T-helper 1 cell treated with Interleukin-12 subunit alpha and Interleukin-12 subunit beta and Interleukin-4 antibody, amounts not matched to agents 30 μg/mL and 1 μg/mL, for 36 hours (primary cell): ENCODE data around the gene SRF.

Experiments used
- H3K27ac Mint-ChIP-seq: one replicate; pipeline ENCODE4 v1.8.0; 2021; ENCODE audit warnings: mild to moderate bottlenecking, mixed read lengths
- H3K27me3 Mint-ChIP-seq: one replicate; pipeline ENCODE4 v1.8.0; 2021; ENCODE audit warnings: low read depth, mixed read lengths
- H3K36me3 Mint-ChIP-seq: one replicate; pipeline ENCODE4 v1.8.0; 2021; ENCODE audit warnings: low read depth, mixed read lengths
- H3K4me1 Mint-ChIP-seq: one replicate; pipeline ENCODE4 v1.8.0; 2021; ENCODE audit warnings: low read depth, mixed read lengths
- H3K4me3 Mint-ChIP-seq: one replicate; pipeline ENCODE4 v1.8.0; 2021; ENCODE audit warnings: mild to moderate bottlenecking, moderate library complexity, mixed read lengths
- H3K9me3 Mint-ChIP-seq: one replicate; pipeline ENCODE4 v1.8.0; 2021; ENCODE audit warnings: mixed read lengths

The SRF gene

DNA sequence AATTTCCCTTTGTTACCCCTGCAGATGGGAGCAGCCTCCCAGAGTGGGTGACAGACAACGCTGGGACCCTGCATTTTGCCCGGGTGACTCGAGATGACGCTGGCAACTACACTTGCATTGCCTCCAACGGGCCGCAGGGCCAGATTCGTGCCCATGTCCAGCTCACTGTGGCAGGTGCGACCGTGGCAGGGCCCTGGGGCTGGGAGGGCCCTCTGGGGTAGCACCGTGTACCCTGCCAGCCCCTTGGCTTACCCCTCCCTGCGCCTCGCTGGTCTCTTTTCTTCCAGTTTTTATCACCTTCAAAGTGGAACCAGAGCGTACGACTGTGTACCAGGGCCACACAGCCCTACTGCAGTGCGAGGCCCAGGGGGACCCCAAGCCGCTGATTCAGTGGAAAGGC lies 29.4 kb upstream of the SRF start:
- Mint-ChIP-seq H3K4me1 (peaks cover 8% of the 10 kb centered on the region), H3K9me3 (no peaks in the 10 kb centered on the region), H3K27me3 (peaks cover 6% of the 10 kb centered on the region), H3K4me3 (no peak overlapping the region), H3K36me3 (no peaks in the 10 kb centered on the region), H3K27ac (no peak overlapping the region)

DNA sequence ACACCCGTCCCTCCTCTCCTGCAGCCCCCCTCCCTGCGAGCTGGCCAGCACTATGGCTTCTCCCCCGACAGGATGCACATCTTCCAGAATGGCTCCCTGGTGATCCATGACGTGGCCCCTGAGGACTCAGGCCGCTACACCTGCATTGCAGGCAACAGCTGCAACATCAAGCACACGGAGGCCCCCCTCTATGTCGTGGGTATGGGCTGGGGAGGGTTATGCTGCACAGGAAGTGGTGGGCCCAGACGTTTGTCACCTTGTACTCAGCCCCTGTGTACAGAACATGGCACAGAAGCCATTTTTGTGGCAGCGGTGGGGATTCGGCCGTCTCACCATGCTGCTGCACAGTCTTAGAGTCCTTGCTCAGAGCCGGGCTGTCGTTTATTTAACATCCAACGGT lies 29.0 kb upstream of the SRF start:
- Mint-ChIP-seq H3K36me3 (no peaks in the 10 kb centered on the region), H3K4me1 (peaks cover 8% of the 10 kb centered on the region), H3K4me3 (no peak overlapping the region), H3K27me3 (peaks cover 6% of the 10 kb centered on the region), H3K9me3 (no peaks in the 10 kb centered on the region), H3K27ac (no peak overlapping the region)

DNA sequence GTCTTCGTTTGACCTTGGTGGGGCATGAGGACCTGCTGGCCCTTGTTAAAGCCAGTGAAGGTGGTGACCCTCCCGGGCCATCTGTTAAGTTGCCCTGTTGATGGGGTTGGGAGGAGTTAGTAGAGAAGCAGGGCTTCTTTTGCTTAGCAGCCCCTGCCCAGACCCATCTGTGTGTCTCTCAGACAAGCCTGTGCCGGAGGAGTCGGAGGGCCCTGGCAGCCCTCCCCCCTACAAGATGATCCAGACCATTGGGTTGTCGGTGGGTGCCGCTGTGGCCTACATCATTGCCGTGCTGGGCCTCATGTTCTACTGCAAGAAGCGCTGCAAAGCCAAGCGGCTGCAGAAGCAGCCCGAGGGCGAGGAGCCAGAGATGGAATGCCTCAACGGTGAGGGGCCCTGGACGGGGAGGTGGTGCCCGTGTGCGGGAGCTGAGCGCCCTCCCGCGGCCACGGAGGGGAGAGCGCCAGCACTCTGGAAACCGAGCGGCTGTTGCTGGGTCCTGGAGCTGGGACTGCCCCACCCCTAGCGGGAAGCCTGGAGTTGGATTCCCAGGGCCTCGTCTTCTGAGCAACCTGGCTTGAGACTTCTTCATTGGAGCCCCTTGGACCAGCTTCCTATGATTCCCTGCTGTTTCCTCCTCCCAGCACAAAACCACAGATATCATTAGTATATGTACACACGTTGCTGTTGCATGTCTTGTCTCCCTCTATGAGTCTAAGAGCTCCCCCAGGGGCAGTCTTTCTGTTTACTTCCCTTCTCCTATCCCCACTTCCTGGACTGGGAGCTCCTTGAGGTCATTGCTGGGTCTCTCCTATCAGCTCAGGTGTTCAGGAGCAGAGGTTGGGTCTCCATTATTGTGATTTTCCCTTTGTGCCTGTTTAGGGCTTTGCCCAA lies 27.6 kb upstream of the SRF start:
- Mint-ChIP-seq H3K27me3 (peaks cover 6% of the 10 kb centered on the region), H3K9me3 (no peaks in the 10 kb centered on the region), H3K36me3 (no peaks in the 10 kb centered on the region), H3K27ac (no peak overlapping the region), H3K4me1 (peaks cover 11% of the 10 kb centered on the region), H3K4me3 (peak overlapping the region; percentile 29)

- H3K27ac Mint-ChIP-seq = no peak overlapping the region
- no peak overlapping the region for H3K4me3 Mint-ChIP-seq
- no peaks in the 10 kb centered on the region for H3K36me3 Mint-ChIP-seq
- H3K4me1 Mint-ChIP-seq = peaks cover 11% of the 10 kb centered on the region
- H3K27me3 Mint-ChIP-seq = peaks cover 6% of the 10 kb centered on the region
- H3K9me3 Mint-ChIP-seq = no peaks in the 10 kb centered on the region
Observed at GRCh38 chr6:43144879-43145278, 26.2 kb upstream of the SRF start.

- Mint-ChIP-seq H3K4me1 (peaks cover 11% of the 10 kb centered on the region), H3K27ac (no peak overlapping the region), H3K36me3 (no peaks in the 10 kb centered on the region), H3K4me3 (no peak overlapping the region), H3K27me3 (peaks cover 6% of the 10 kb centered on the region), H3K9me3 (no peaks in the 10 kb centered on the region)
Observed at GRCh38 chr6:43146261-43146660, 24.8 kb upstream of the SRF start.

DNA sequence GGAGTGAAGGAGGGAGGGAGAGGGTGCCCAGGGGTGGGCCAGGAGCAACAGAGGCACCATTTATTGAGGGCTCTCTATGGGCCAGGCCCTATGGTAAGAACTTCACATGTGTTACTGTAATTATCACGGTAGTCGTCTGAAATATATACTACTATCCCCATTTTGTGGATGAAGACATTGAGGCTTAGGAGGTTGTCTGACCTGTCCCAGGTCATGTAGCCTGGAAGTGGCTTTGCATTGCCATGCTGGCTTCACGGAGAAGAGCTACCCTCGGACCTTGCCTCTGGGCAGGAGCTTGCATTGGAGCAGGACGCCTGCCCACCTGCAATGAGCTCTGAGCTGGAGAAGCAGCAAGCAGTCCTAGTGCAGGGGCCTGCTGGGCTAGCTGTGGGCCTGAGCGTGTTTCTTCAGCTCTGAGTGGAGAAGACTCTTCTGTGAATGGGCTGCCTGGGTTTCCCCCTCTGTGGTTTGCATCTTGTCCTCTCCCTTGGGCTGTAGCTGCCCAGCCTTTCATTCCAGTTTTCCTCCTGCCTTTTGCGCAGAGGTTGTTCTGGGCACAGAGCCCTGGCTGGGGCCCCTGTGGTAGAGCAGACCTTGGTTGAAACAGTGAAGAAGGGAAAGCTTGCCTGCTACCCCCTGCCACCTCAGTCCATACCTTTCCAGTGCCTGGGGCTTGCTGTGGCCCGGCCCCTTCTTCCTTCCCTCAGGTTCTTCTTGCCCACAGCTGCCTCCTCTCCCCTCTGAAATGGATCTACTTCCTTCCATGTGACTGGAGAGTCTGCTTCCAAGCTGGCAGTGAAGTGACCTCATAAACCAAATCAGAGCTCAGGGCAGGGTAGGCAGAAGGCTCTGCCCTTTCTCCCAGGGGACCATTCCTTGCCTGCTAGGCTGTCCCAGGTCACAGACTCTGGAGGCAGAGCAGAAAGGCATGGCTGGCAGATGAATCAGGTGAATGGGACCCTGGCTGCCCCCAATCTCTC lies 24.1 kb upstream of the SRF start:
- H3K27me3 Mint-ChIP-seq = peaks cover 6% of the 10 kb centered on the region
- H3K9me3 Mint-ChIP-seq = no peaks in the 10 kb centered on the region
- no peaks in the 10 kb centered on the region for H3K36me3 Mint-ChIP-seq
- peaks cover 11% of the 10 kb centered on the region for H3K4me1 Mint-ChIP-seq
- H3K27ac Mint-ChIP-seq = no peak overlapping the region
- no peak overlapping the region for H3K4me3 Mint-ChIP-seq

DNA sequence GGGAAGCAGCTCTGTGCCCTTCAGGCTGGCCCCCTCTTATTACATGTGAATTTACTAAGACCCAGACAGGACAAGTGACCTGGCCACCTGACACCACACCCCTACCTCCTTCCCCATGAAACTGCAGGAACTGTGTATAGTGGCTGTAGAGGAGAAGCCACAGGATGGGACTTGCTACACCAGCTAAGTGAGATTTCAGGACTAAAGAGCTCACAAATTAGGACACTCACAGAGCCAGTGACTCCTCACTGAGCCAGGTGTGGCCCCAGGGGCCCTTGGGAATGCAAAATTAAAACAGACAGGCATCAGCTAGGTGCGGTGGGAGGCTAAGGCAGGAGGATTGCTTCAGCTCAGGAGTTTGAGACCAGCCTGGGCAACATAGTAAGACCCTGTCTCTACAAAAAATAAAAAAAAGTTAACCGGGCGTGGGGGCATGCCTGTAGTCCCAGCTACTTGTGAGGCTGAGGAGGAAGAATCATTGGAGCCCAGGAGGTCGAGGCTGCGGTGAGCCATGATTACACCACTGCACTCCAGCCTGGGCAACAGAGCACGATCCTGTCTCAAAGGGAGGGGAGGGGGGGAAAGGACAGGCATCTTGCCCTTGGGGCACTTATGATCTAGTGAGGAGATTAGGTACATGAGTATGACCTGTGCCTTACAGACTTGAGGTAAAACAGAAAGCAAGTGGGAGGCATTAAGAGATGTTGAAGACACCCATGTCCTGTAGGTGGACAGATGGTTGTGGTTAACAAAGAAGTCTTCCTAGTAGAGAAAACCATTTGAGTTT lies 23.2 kb upstream of the SRF start:
- Mint-ChIP-seq H3K36me3 (no peaks in the 10 kb centered on the region), H3K27ac (no peak overlapping the region), H3K9me3 (no peaks in the 10 kb centered on the region), H3K27me3 (peaks cover 6% of the 10 kb centered on the region), H3K4me3 (no peak overlapping the region), H3K4me1 (peaks cover 9% of the 10 kb centered on the region)

GRCh38 chr6:43149265-43149664 lies 21.8 kb upstream of the SRF start:
- peaks cover 6% of the 10 kb centered on the region for H3K27me3 Mint-ChIP-seq
- H3K27ac Mint-ChIP-seq = no peak overlapping the region
- peaks cover 3% of the 10 kb centered on the region for H3K4me1 Mint-ChIP-seq
- no peaks in the 10 kb centered on the region for H3K9me3 Mint-ChIP-seq
- H3K4me3 Mint-ChIP-seq = no peak overlapping the region
- no peaks in the 10 kb centered on the region for H3K36me3 Mint-ChIP-seq

- no peaks in the 10 kb centered on the region for H3K36me3 Mint-ChIP-seq
- no peaks in the 10 kb centered on the region for H3K9me3 Mint-ChIP-seq
- H3K4me1 Mint-ChIP-seq = peaks cover 3% of the 10 kb centered on the region
- no peak overlapping the region for H3K27ac Mint-ChIP-seq
- H3K4me3 Mint-ChIP-seq = no peak overlapping the region
- peaks cover 6% of the 10 kb centered on the region for H3K27me3 Mint-ChIP-seq
Observed at GRCh38 chr6:43150051-43150751, 20.9 kb upstream of the SRF start.

DNA sequence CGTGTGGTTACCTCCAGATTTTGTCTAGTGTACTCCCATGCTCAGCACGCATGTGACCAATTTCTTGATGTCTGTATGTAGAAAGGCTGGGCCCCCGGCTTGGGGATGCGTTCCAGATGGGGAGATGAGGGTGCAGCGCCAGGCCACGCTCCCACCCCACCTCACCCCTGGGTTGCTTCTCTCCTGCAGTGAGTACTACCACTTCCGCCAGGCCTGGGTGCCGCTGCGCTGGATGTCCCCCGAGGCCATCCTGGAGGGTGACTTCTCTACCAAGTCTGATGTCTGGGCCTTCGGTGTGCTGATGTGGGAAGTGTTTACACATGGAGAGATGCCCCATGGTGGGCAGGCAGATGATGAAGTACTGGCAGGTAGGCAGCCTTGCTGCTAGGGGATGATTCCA lies 11.5 kb upstream of the SRF start:
- Mint-ChIP-seq H3K9me3 (no peaks in the 10 kb centered on the region), H3K36me3 (no peaks in the 10 kb centered on the region), H3K27me3 (peaks cover 3% of the 10 kb centered on the region), H3K27ac (no peak overlapping the region), H3K4me1 (no peaks in the 10 kb centered on the region), H3K4me3 (no peak overlapping the region)

GRCh38 chr6:43163899-43164298 lies 7.2 kb upstream of the SRF start:
- Mint-ChIP-seq H3K27ac (no peak overlapping the region), H3K36me3 (no peaks in the 10 kb centered on the region), H3K4me1 (no peaks in the 10 kb centered on the region), H3K9me3 (no peaks in the 10 kb centered on the region), H3K27me3 (peaks cover 3% of the 10 kb centered on the region), H3K4me3 (no peak overlapping the region)

GRCh38 chr6:43170417-43170930 lies 595 bp upstream of the SRF start:
- Mint-ChIP-seq H3K27ac (peak overlapping the region; percentile 96), H3K4me3 (peak overlapping the region; percentile 96), H3K36me3 (peaks cover 13% of the 10 kb centered on the region), H3K27me3 (no peaks in the 10 kb centered on the region), H3K9me3 (no peaks in the 10 kb centered on the region), H3K4me1 (peaks cover 34% of the 10 kb centered on the region)

DNA sequence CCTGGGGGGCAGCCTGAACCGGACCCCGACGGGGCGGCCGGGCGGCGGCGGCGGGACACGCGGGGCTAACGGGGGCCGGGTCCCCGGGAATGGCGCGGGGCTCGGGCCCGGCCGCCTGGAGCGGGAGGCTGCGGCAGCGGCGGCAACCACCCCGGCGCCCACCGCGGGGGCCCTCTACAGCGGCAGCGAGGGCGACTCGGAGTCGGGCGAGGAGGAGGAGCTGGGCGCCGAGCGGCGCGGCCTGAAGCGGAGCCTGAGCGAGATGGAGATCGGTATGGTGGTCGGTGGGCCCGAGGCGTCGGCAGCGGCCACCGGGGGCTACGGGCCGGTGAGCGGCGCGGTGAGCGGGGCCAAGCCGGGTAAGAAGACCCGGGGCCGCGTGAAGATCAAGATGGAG lies 636 bp downstream of the SRF start:
- peak overlapping the region; percentile 80 for H3K27ac Mint-ChIP-seq
- peaks cover 16% of the 10 kb centered on the region for H3K36me3 Mint-ChIP-seq
- no peaks in the 10 kb centered on the region for H3K9me3 Mint-ChIP-seq
- peaks cover 41% of the 10 kb centered on the region for H3K4me1 Mint-ChIP-seq
- H3K27me3 Mint-ChIP-seq = no peaks in the 10 kb centered on the region
- peak overlapping the region; percentile 99 for H3K4me3 Mint-ChIP-seq
